Upper lobe of left lung (tissue), 6 donors: ENCODE measurements around the gene VPS13D. TPM values are rescaled to one million over a fixed set of nuclear protein-coding genes. Genes with fewer than 3 reads are reported as not detected.
A peak's percentile ranks its signal among the peaks of the same experiment; 100 is the strongest.

ENCODE experiments used
- ATAC-seq, 2 donors: fragments of 200-7000 bp; cut with Tn5 transposase; one replicate each; pipeline ENCODE4 v1.9.1; 2022; ENCODE audit warnings: mild to moderate bottlenecking in 2 of 2, moderate library complexity in 2 of 2; ENCODE audit not compliant: low FRiP score in 2 of 2
- DNase-seq, 2 donors: peaks; one replicate each; pipeline ENCODE4 v3.0.0-alpha.2; 2019 to 2020
- H3K27ac ChIP-seq, 4 donors: fragments of 200-600 bp; sonication (generic); one replicate each; pipeline ENCODE4 v1.5.1; 2016 to 2019
- H3K27me3 ChIP-seq, 4 donors: fragments of 200-600 bp; sonication (generic); one replicate each; pipeline ENCODE4 v1.5.1; 2017 to 2019
- H3K36me3 ChIP-seq, 4 donors: fragments of 200-600 bp; sonication (generic); one replicate each; pipeline ENCODE4 v1.5.1; 2016 to 2019
- H3K4me1 ChIP-seq, 4 donors: fragments of 200-600 bp; sonication (generic); one replicate each; pipeline ENCODE4 v1.5.1; 2018 to 2019
- H3K4me3 ChIP-seq, 4 donors: fragments of 200-600 bp; sonication (generic); one replicate each; pipeline ENCODE4 v1.5.1; 2017 to 2019; ENCODE audit warnings: mild to moderate bottlenecking in 2 of 4, moderate library complexity in 1 of 4
- H3K9me3 ChIP-seq, 4 donors: fragments of 200-600 bp; sonication (generic); one replicate each; pipeline ENCODE4 v1.5.1; 2018 to 2019
- EP300 ChIP-seq, 4 donors: sonication (generic); formaldehyde crosslinking; IDR thresholded peaks; one replicate each; pipeline ENCODE4 v1.5.1; 2017; ENCODE audit warnings: antibody characterized with exemption in 4 of 4, control low read depth in 2 of 4
- POLR2A ChIP-seq, 4 donors: fragments of 450-650 bp; IDR thresholded peaks; one replicate each; pipeline ENCODE4 v1.5.1; 2016 to 2017; ENCODE audit warnings: antibody characterized with exemption in 4 of 4, mild to moderate bottlenecking in 2 of 4
- POLR2AphosphoS5 ChIP-seq, 2 donors: sonication (generic); formaldehyde crosslinking; IDR thresholded peaks; one replicate each; pipeline ENCODE4 v1.5.1; 2017; ENCODE audit warnings: antibody characterized with exemption in 2 of 2
- whole genome bisulfite sequencing, 2 donors: methylation state at CpG; one replicate each; pipeline ENCODE4 v1.1.5; 2017 to 2018; 5-methylcytosine and 5-hydroxymethylcytosine counted together
- total RNA-seq, 6 donors: library from RNA; depleted of rRNA in 4 of 6; stranded (reverse); fragments of >200 nt in 4 of 6; gene quantifications; one replicate each; pipeline versions ENCODE4 v1.1.0 to v1.2.1, GENCODE V29; 2016 to 2021
- TF ChIP-seq, protein P1 (sequence below), 6 experiments: fragments of 450-650 bp in 4 of 6; fragments of 200-600 bp in 2 of 6; sonication (generic) in 2 of 6; IDR thresholded peaks; one replicate each; pipeline ENCODE4 v1.5.1; 2016 to 2019; ENCODE audit warnings: antibody characterized with exemption in 6 of 6
- donor health status: DM: no; HTN: no; CAD: no; lungs with moderate emphysema.
- donor health status: DM: no; HTN: yes; CAD: no; lungs with severe emphysema.

VPS13D gene
- total RNA-seq, 6 donors from 2014 or later, result 54.9 to 181 (median 87.9) TPM

DNA sequence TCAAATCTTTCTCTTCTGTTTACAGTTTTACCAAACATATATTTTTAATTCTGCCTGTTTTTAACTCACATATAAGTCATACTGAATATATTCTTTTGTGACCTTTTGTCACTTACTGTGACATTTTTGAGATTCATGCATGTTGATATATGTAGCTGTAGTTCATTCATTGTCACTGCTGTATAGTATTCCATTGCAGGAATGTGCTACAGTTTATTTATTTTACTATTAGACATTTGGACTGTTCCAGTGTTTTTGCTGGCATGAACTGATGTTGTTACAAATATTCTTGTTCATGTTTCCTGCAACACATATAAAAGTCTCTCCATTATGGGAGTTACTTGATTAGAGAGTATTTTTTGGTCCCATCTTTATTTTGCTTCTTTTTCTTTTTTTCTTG, 213.3 kb downstream of the VPS13D start:
- Histone ChIP-seq H3K4me1 (peaks cover 11 to 17% (median 15%) of the 10 kb centered on the region in 4 donors), H3K4me3 (no peak overlapping the region), H3K27me3 (no peaks in the 10 kb centered on the region), H3K36me3 (peaks cover 0 to 5% (median 0%) of the 10 kb centered on the region in 4 donors), H3K27ac (no peak overlapping the region), H3K9me3 (no peaks in the 10 kb centered on the region)
- TF ChIP-seq EP300 (IDR thresholded peaks at IDR 0.05) (no peak), POLR2AphosphoS5 (IDR thresholded peaks at IDR 0.05) (no peak), POLR2A (IDR thresholded peaks at IDR 0.05) (no peak)
- TF ChIP-seq, protein P1, sequence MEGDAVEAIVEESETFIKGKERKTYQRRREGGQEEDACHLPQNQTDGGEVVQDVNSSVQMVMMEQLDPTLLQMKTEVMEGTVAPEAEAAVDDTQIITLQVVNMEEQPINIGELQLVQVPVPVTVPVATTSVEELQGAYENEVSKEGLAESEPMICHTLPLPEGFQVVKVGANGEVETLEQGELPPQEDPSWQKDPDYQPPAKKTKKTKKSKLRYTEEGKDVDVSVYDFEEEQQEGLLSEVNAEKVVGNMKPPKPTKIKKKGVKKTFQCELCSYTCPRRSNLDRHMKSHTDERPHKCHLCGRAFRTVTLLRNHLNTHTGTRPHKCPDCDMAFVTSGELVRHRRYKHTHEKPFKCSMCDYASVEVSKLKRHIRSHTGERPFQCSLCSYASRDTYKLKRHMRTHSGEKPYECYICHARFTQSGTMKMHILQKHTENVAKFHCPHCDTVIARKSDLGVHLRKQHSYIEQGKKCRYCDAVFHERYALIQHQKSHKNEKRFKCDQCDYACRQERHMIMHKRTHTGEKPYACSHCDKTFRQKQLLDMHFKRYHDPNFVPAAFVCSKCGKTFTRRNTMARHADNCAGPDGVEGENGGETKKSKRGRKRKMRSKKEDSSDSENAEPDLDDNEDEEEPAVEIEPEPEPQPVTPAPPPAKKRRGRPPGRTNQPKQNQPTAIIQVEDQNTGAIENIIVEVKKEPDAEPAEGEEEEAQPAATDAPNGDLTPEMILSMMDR (IDR thresholded peaks at IDR 0.05), result no peak
- no peak for DNase-seq
- ATAC-seq, result no peak

DNA sequence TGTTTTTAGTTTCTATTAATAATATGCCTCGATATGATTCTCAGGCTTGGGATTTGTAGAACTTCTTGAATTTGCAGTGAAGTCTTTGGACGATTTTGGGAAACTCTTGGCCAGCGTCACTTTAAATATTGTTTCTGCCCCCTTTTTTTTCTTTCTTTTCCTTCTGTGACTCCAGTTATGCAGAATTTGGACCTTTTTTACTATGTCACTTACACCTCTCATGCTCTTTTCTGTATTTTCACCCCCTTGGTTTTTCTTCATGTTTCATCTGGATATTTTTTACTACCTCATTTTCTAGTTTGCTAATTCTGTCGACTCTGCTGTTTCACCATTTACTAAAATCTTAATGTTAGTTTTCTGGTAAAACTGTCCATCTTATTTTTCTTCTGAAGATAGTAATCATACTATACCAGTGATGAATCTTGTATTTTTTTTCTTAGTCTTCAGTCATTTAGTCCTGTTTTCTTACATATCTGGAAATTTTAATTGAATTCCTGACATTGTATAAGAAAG, 214.6 kb downstream of the VPS13D start:
- Histone ChIP-seq H3K9me3 (no peaks in the 10 kb centered on the region), H3K27me3 (no peaks in the 10 kb centered on the region), H3K4me1 (peaks cover 15 to 23% (median 20%) of the 10 kb centered on the region in 4 donors), H3K36me3 (peaks cover 0 to 5% (median 0%) of the 10 kb centered on the region in 4 donors), H3K4me3 (no peak overlapping the region), H3K27ac (no peak overlapping the region)
- DNase-seq, result no peak
- ATAC-seq, result no peak
- 93 to 96% methylated on average over 4 of the region's 4 CpGs for WGBS, 2 donors
- TF ChIP-seq, protein P1 (IDR thresholded peaks at IDR 0.05), result no peak
- TF ChIP-seq POLR2AphosphoS5 (IDR thresholded peaks at IDR 0.05), result no peak
- TF ChIP-seq EP300 (IDR thresholded peaks at IDR 0.05), result no peak
- no peak for TF ChIP-seq POLR2A (IDR thresholded peaks at IDR 0.05)

DNA sequence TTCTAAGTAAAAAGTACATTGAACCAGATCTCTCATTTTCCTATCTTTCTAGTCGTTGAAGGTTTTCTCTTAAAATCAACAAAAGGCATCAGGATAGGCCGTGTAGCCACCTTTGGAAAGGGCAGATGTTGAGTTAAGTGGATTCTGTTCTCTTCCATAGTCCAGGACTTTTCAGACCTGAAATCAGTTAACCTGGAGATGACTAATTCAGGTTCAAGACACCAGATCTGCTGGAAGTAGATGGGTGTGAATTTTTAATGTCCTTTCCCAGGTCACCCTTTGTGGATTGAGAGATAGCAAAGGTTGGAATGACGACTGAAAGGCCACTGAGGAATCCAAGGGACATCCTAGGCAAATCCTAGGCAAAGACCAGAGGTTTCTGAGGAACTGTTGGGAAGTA, 215.4 kb downstream of the VPS13D start:
- TF ChIP-seq, protein P1 (IDR thresholded peaks at IDR 0.05), result no peak
- no peak for TF ChIP-seq POLR2AphosphoS5 (IDR thresholded peaks at IDR 0.05)
- TF ChIP-seq EP300 (IDR thresholded peaks at IDR 0.05), result no peak
- TF ChIP-seq POLR2A (IDR thresholded peaks at IDR 0.05), result no peak
- peaks cover 23 to 32% (median 29%) of the 10 kb centered on the region in 4 donors for H3K4me1 ChIP-seq
- ATAC-seq, result no peak
- WGBS, 2 donors, result 89 to 95% methylated on average over 3 of the region's 3 CpGs
- H3K27me3 ChIP-seq, result no peaks in the 10 kb centered on the region
- no peak overlapping the region for H3K4me3 ChIP-seq
- no peak overlapping the region for H3K27ac ChIP-seq
- DNase-seq, result no peak
- H3K9me3 ChIP-seq, result no peaks in the 10 kb centered on the region
- no peaks in the 10 kb centered on the region for H3K36me3 ChIP-seq

DNA sequence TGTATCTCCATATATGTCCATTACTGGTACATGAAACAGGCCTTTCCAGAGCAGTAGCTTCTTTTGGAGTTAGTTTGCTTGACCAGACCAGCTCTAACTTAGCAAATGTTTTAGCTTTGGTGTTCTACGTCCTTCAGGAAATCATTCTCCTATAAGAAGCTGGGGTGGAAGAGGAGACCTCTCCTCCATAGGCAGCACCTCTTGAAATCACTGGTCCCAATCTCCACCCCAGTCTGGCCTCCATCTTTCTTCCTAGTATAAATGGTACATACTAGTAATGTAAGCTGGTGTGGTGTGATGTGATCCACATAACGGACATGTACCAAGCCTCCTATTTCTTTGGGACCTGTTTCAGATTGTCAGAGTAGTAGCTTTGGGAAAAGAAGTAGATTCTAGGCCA, 216.8 kb downstream of the VPS13D start:
- ATAC-seq (no peak), DNase-seq (no peak)
- peaks cover 36 to 44% (median 41%) of the 10 kb centered on the region in 4 donors for H3K4me1 ChIP-seq
- WGBS, 2 donors, result 91 to 98% methylated on average over 2 of the region's 2 CpGs
- H3K9me3 ChIP-seq, result no peaks in the 10 kb centered on the region
- H3K36me3 ChIP-seq, result no peaks in the 10 kb centered on the region
- TF ChIP-seq EP300 (IDR thresholded peaks at IDR 0.05), result no peak
- no peak for TF ChIP-seq POLR2AphosphoS5 (IDR thresholded peaks at IDR 0.05)
- TF ChIP-seq, protein P1 (IDR thresholded peaks at IDR 0.05), result no peak
- TF ChIP-seq POLR2A (IDR thresholded peaks at IDR 0.05), result no peak
- H3K4me3 ChIP-seq, result no peak overlapping the region
- H3K27ac ChIP-seq, result peak overlapping the region in 2 of 4 donors; percentile 67 to 77
- H3K27me3 ChIP-seq, result no peaks in the 10 kb centered on the region

DNA sequence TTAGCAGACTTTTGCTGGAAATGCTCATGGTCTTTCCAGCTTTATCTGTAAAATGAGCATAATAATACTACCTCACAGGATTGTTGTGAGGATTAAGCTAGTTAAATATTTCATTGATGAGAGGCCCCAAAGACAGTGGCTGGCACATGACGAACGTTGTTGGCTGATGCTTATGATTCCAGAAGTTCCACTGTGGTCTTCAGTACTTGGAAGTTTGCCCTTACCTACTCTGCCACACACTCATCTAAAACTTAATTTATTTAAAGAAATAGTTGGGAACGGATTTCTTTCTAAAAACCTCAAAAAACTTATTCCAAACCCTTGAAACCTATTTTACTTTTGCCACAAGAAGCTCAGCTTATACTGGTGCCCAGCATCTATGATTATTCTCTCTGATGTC, 217.5 kb downstream of the VPS13D start:
- Histone ChIP-seq H3K4me3 (no peak overlapping the region), H3K27me3 (no peaks in the 10 kb centered on the region), H3K36me3 (no peaks in the 10 kb centered on the region), H3K27ac (peak overlapping the region; percentile 67 to 86 (median 74)), H3K4me1 (peaks cover 43 to 50% (median 48%) of the 10 kb centered on the region in 4 donors), H3K9me3 (no peaks in the 10 kb centered on the region)
- DNase-seq (no peak), ATAC-seq (no peak)
- WGBS, 2 donors, result 62 to 72% methylated on average over 3 of the region's 3 CpGs
- TF ChIP-seq EP300 (IDR thresholded peaks at IDR 0.05), result no peak
